Gastrocnemius medialis (tissue), 4 donors: ENCODE measurements around the gene ESPNL.

ENCODE experiments used
- CTCF ChIP-seq, 5 experiments: fragments of 450-650 bp in 3 of 5; fragments of 200-600 bp in 2 of 5; sonication (generic) in 2 of 5; IDR thresholded peaks in 4 of 5; conservative IDR thresholded peaks in 1 of 5; 1 replicate in 4 of 5; 2 replicates in 1 of 5; pipeline ENCODE4 v1.5.1; 2016 to 2019; ENCODE audit warnings: antibody characterized with exemption in 5 of 5, mild to moderate bottlenecking in 3 of 5, moderate library complexity in 3 of 5
- POLR2A ChIP-seq, 2 donors: fragments of 450-650 bp; IDR thresholded peaks; one replicate each; pipeline ENCODE4 v1.6.1; 2017; ENCODE audit warnings: antibody characterized with exemption in 2 of 2, mild to moderate bottlenecking in 2 of 2, moderate library complexity in 2 of 2

DNA sequence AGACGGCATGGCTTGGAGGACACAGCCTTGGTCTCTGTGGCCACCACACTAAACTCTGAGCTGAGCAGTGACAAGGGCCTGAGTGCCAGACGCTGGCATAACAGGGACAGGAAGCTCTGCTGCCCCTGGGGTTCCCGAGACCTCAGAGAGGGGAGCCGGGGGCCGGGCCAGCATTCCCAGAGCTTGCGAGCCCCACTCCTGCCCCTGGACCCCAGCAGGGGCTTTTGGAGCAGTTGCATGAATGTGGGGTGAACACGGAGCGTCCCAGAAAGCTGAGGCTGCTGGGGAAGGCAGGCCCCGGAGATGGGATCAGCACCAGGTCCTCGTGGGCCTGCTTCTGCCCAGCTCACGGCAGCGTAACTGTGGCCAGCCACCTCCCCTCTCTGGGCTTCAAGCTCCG is 51.1 kb downstream of the ESPNL start:
- TF ChIP-seq CTCF (IDR thresholded peaks at IDR 0.05 in 4 of 5, conservative IDR thresholded peaks at IDR 0.05 in 1 of 5): no peak
- no peak for TF ChIP-seq POLR2A (IDR thresholded peaks at IDR 0.05)
